ENCODE results near the gene LRP6. TPM values are rescaled to one million over a fixed set of nuclear protein-coding genes. Genes with fewer than 3 reads are reported as not detected.

Gene LRP6
- total and polyA plus RNA-seq, 4 donors, result 9.4 to 125 (median 26.8) TPM

DNA sequence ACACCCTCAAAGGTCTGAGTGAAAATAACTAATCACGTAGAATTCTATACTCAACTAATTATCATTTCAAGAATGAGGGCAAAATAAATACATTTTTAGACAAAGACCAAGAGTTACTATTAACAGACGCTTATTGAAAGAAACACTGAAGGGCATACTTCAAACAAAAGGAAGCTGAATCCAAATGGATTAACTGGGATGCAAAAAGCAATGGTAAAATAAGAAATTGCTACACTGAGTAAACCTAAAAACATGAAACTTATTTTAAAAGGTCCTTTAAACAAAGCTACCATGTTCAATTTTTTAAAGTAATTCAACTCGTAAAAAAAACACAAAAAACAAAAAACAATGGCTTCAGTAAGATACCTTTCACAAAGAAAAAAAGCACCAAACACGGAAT lies 28.2 kb downstream of the LRP6 start:
- Histone ChIP-seq H3K36me3 (ENCODE audit: control insufficient read depth in 4 of 4, insufficient read depth in 4 of 4, low read length in 4 of 4) (peaks cover 0 to under 1% (median under 1%) of the 10 kb centered on the region in 4 donors), H3K9me3 (ENCODE audit: control insufficient read depth in 4 of 4, insufficient read depth in 3 of 4, low read length in 3 of 4) (peaks cover 0 to 3% (median 0%) of the 10 kb centered on the region in 4 donors), H3K9ac (ENCODE audit: insufficient read depth in 1 of 2, low read length in 2 of 2) (no peak overlapping the region), H3K4me1 (ENCODE audit: control insufficient read depth in 5 of 5, insufficient read depth in 5 of 5, low read length in 5 of 5) (peaks cover 0 to 12% (median 5%) of the 10 kb centered on the region in 5 donors), H3K27ac (ENCODE audit: low read depth in 1 of 2, low read length in 1 of 2) (peak overlapping the region in 1 of 2 donors; percentile 21), H3K27me3 (ENCODE audit: control insufficient read depth in 3 of 3, insufficient read depth in 3 of 3, low read length in 2 of 3) (no peaks in the 10 kb centered on the region), H3K4me3 (no peak overlapping the region)
- ATAC-seq (ENCODE audit: insufficient read depth, low FRiP score) (no peak), DNase-seq (no peak)
- TF ChIP-seq, protein P1, sequence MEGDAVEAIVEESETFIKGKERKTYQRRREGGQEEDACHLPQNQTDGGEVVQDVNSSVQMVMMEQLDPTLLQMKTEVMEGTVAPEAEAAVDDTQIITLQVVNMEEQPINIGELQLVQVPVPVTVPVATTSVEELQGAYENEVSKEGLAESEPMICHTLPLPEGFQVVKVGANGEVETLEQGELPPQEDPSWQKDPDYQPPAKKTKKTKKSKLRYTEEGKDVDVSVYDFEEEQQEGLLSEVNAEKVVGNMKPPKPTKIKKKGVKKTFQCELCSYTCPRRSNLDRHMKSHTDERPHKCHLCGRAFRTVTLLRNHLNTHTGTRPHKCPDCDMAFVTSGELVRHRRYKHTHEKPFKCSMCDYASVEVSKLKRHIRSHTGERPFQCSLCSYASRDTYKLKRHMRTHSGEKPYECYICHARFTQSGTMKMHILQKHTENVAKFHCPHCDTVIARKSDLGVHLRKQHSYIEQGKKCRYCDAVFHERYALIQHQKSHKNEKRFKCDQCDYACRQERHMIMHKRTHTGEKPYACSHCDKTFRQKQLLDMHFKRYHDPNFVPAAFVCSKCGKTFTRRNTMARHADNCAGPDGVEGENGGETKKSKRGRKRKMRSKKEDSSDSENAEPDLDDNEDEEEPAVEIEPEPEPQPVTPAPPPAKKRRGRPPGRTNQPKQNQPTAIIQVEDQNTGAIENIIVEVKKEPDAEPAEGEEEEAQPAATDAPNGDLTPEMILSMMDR (IDR thresholded peaks at IDR 0.05; ENCODE audit: control extremely low read depth, extremely low read depth), result no peak
- WGBS, 2 donors, result 94 to 96% methylated on average over 4 of the region's 4 CpGs

DNA sequence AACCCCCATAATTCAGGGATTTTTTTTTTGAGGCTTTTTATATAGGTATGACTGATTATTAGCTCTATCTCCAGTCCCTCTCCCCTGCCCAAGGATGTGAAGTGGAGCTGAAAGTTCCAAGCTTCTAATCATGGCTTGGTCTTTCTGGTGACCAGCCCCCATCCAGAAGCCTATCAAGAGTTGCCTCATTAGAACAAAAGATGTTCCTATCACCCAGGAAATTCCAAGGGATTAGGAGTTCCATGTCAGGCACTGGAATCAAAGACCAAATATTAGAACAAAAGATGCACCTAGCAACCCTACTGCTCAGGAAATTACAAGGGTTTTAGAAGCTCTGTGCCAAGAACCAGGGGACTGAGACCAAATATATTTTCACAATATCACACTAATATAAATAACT lies 29.9 kb downstream of the LRP6 start:
- Histone ChIP-seq H3K9ac (ENCODE audit: insufficient read depth in 1 of 2, low read length in 2 of 2) (no peak overlapping the region), H3K36me3 (ENCODE audit: control insufficient read depth in 4 of 4, insufficient read depth in 4 of 4, low read length in 4 of 4) (no peaks in the 10 kb centered on the region), H3K4me1 (ENCODE audit: control insufficient read depth in 5 of 5, insufficient read depth in 5 of 5, low read length in 5 of 5) (peaks cover 0 to 12% (median 3%) of the 10 kb centered on the region in 5 donors), H3K27ac (ENCODE audit: low read depth in 1 of 2, low read length in 1 of 2) (no peak overlapping the region), H3K4me3 (no peak overlapping the region), H3K9me3 (ENCODE audit: control insufficient read depth in 4 of 4, insufficient read depth in 3 of 4, low read length in 3 of 4) (peaks cover 0 to 3% (median 0%) of the 10 kb centered on the region in 4 donors), H3K27me3 (ENCODE audit: control insufficient read depth in 3 of 3, insufficient read depth in 3 of 3, low read length in 2 of 3) (no peaks in the 10 kb centered on the region)
- TF ChIP-seq, protein P1 (IDR thresholded peaks at IDR 0.05; ENCODE audit: control extremely low read depth, extremely low read depth), result no peak
- no peak for ATAC-seq (ENCODE audit: insufficient read depth, low FRiP score)
- DNase-seq, result no peak

DNA sequence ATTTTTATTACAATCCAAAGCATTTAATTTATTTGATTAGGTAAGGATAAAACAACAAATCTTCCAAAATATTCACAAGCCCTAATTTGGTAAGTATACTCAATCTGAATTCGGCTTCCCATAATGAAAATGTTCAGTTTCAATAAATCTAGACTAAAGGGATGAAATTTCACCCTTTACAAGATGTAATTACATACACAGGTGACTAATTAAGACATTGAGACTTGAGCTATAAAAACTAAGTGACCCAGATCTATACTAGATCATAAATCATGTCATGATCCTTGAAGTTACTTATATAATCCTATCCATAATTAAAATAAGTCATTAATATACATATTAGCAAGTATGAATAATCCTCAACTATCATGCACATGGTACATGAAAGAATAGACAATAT lies 36.6 kb downstream of the LRP6 start:
- Histone ChIP-seq H3K27me3 (ENCODE audit: control insufficient read depth in 3 of 3, insufficient read depth in 3 of 3, low read length in 2 of 3) (no peaks in the 10 kb centered on the region), H3K36me3 (ENCODE audit: control insufficient read depth in 4 of 4, insufficient read depth in 4 of 4, low read length in 4 of 4) (no peaks in the 10 kb centered on the region), H3K9ac (ENCODE audit: insufficient read depth in 1 of 2, low read length in 2 of 2) (no peak overlapping the region), H3K9me3 (ENCODE audit: control insufficient read depth in 4 of 4, insufficient read depth in 3 of 4, low read length in 3 of 4) (peaks cover 0 to 7% (median 0%) of the 10 kb centered on the region in 4 donors), H3K4me3 (no peak overlapping the region), H3K4me1 (ENCODE audit: control insufficient read depth in 5 of 5, insufficient read depth in 5 of 5, low read length in 5 of 5) (peaks cover 0 to 10% (median 2%) of the 10 kb centered on the region in 5 donors), H3K27ac (ENCODE audit: low read depth in 1 of 2, low read length in 1 of 2) (no peak overlapping the region)
- ATAC-seq (ENCODE audit: insufficient read depth, low FRiP score) (no peak), DNase-seq (no peak)
- TF ChIP-seq, protein P1 (IDR thresholded peaks at IDR 0.05; ENCODE audit: control extremely low read depth, extremely low read depth), result no peak
- 89 to 90% methylated on average over 1 of the region's 1 CpG for WGBS, 2 donors

DNA sequence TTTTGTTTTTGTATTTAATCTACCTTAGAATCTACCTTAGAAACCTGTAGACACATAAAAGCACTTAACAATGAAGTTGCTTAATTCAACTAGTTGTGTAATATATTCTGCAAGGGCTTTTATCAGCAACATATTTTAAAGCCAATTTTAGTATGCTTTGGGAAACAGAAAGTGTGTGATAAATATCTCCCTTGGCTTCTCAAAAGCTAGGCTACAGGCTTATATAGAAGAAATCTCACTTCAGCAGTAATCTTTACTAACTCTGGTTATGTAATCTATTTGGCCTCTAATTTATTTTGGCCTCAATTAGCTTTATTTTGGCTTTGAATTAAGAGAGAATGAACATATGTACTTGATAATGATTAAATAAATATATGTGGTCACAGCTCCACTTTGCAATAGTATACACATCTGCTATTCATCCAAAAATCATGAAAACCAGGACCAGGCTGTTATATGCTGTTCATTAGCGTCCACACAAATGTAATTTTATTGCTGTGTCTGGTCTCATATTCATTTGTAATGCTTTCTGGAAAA lies 37.2 kb downstream of the LRP6 start:
- H3K4me3 ChIP-seq, result no peak overlapping the region
- no peak for ATAC-seq (ENCODE audit: insufficient read depth, low FRiP score)
- TF ChIP-seq, protein P1 (IDR thresholded peaks at IDR 0.05; ENCODE audit: control extremely low read depth, extremely low read depth), result no peak
- peak in 2 of 3 donors; percentile 74 to 82 for DNase-seq
- H3K9me3 ChIP-seq (ENCODE audit: control insufficient read depth in 4 of 4, insufficient read depth in 3 of 4, low read length in 3 of 4), result peaks cover 0 to 7% (median 0%) of the 10 kb centered on the region in 4 donors
- 74 to 92% methylated on average over 1 of the region's 1 CpG for WGBS, 2 donors
- no peaks in the 10 kb centered on the region for H3K27me3 ChIP-seq (ENCODE audit: control insufficient read depth in 3 of 3, insufficient read depth in 3 of 3, low read length in 2 of 3)
- no peak overlapping the region for H3K9ac ChIP-seq (ENCODE audit: insufficient read depth in 1 of 2, low read length in 2 of 2)
- H3K4me1 ChIP-seq (ENCODE audit: control insufficient read depth in 5 of 5, insufficient read depth in 5 of 5, low read length in 5 of 5), result peaks cover 0 to 13% (median 2%) of the 10 kb centered on the region in 5 donors
- no peaks in the 10 kb centered on the region for H3K36me3 ChIP-seq (ENCODE audit: control insufficient read depth in 4 of 4, insufficient read depth in 4 of 4, low read length in 4 of 4)
- no peak overlapping the region for H3K27ac ChIP-seq (ENCODE audit: low read depth in 1 of 2, low read length in 1 of 2)

Data from lung (tissue), 12 donors.